Adrenal gland (tissue), 12 donors: ENCODE data around the gene CHPT1. TPM values are rescaled to one million over a fixed set of nuclear protein-coding genes. Genes with fewer than 3 reads are reported as not detected.

ENCODE experiments used
- DNase-seq, 7 donors: peaks; one replicate each; pipeline ENCODE4 v3.0.0-alpha.2; 2019 to 2020
- H3K27ac ChIP-seq, 5 donors: fragments of 200-600 bp; sonication (generic) in 4 of 5; 1 replicate in 3 of 5; 2 replicates in 2 of 5; pipeline versions ENCODE4 v1.5.1 to v1.8.0; 2016 to 2020; ENCODE audit warnings: mild to moderate bottlenecking in 1 of 5
- H3K27me3 ChIP-seq: fragments of 200-600 bp; 2 replicates; pipeline ENCODE4 v1.8.0; 2021
- H3K36me3 ChIP-seq, 2 donors: fragments of 200-600 bp; replicated peaks in 1 of 2; 1 replicate in 1 of 2; 2 replicates in 1 of 2; pipeline versions ENCODE4 v1.5.1 to v1.8.0; 2018 to 2022
- H3K4me1 ChIP-seq, 2 donors: fragments of 200-600 bp; replicated peaks in 1 of 2; 1 replicate in 1 of 2; 2 replicates in 1 of 2; pipeline versions ENCODE4 v1.5.1 to v1.8.0; 2018 to 2021
- H3K4me3 ChIP-seq, 4 donors: fragments of 200-600 bp; sonication (generic) in 3 of 4; one replicate each; pipeline ENCODE4 v1.5.1; 2016 to 2018
- H3K9me3 ChIP-seq, 3 donors: fragments of 200-600 bp; sonication (generic) in 1 of 3; replicated peaks in 1 of 3; 1 replicate in 2 of 3; 2 replicates in 1 of 3; pipeline versions ENCODE4 v1.5.1 to v1.8.0; 2016 to 2021
- CTCF ChIP-seq, 6 experiments: fragments of 450-650 bp in 4 of 6; fragments of 200-600 bp in 2 of 6; sonication (generic) in 1 of 6; IDR thresholded peaks; 1 replicate in 5 of 6; 2 replicates in 1 of 6; pipeline versions ENCODE4 v1.5.1 to v1.8.0; 2016 to 2021; ENCODE audit warnings: antibody characterized with exemption in 6 of 6, mild to moderate bottlenecking in 2 of 6, moderate library complexity in 1 of 6
- POLR2A ChIP-seq, 2 donors: fragments of 450-650 bp; IDR thresholded peaks; one replicate each; pipeline ENCODE4 v1.6.1; 2017; ENCODE audit warnings: antibody characterized with exemption in 2 of 2, mild to moderate bottlenecking in 2 of 2, moderate library complexity in 1 of 2
- WGBS, 4 donors: extraction: QIAGEN DNeasy Blood & Tissue Kit in 2 of 4; methylation state at CpG; one replicate each; pipeline versions ENCODE4 v1.1.5 to v1.1.7; 2013 to 2017; 5-methylcytosine and 5-hydroxymethylcytosine counted together
- intact Hi-C, 2 donors: fragments of 100-400 bp; cut with DNase I; formaldehyde crosslinking; loops; one replicate each; pipeline versions ENCODE4 v1.14.1 to v1.15.0; 2022 to 2023
- polyA plus RNA-seq, 3 donors: library from polyadenylated mRNA; stranded (reverse); fragments of 200-250 nt in 2 of 3; fragments of 350-450 nt in 1 of 3; fragmentation: Illumina TruSeq in 1 of 3; extraction: RNeasy Lipid Tissue Mini Kit (QIAGEN cat#74804) in 1 of 3; gene quantifications; one replicate each; pipeline ENCODE4 v1.2.3, GENCODE V29; 2013 to 2014
- total RNA-seq, 9 donors: library from RNA; depleted of rRNA in 4 of 9; stranded (reverse); fragments of >200 nt in 4 of 9; fragments of 120-200 nt in 1 of 9; fragmentation: NEBNext Ultra II Directional in 1 of 9; extraction: Animal tissue kit (Norgen Biotek cat#: 25700) in 1 of 9; gene quantifications; one replicate each; pipeline versions ENCODE4 v1.1.0 to v1.2.4, GENCODE V29; 2013 to 2023
- donor health status: healthy with polysubstance abuse.
- donor health status: Bipolar disorder and iron deficiency.
- donor health status: DM: yes; HTN: yes; CAD: no.
- donor health status: DM: no; HTN: no; CAD: no.
- donor health status: DM: no; HTN: no; CAD: no.
- donor health status: DM: yes; HTN: yes; CAD: no.

The CHPT1 gene
- total and polyA plus RNA-seq, 12 donors, result 20.4 to 190 (median 90.6) TPM

DNA sequence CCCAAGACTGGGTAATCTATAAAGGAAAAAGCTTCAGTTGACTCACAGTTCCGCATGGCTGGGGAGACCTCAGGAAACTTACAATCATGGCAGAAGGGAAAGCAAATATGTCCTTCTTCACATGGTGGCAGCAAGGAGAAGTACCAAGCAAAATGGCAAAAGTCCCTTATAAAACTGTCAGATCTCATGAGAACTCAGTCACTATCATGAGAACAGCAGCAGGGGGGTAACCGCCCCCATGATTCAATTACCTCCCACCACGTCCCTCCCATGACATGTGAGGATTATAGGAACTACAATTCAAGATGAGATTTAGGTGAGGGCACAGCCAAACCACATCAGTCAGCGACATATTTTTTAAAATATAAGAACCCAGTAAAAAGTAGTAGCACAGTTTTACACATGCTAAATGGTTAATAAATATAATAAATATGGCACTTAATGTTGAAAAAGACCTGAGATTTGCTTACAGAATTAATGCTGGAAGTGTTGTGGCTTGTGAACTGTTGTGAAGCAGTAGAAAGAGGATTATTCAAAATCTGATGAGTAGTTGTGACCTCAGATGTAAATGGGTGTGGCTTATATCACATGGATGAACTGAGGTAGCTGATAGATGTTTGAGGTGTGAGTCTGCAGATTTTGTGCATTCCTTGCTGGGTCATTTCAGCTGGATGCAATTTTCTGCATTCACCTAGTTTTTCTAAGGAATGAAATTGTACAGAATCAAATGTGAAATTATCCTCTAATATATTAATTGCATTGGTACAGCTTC is 46.9 kb upstream of the CHPT1 start:
- Histone ChIP-seq H3K9me3 (no peaks in the 10 kb centered on the region), H3K4me1 (no peaks in the 10 kb centered on the region), H3K27me3 (peaks cover 3% of the 10 kb centered on the region), H3K27ac (no peak overlapping the region), H3K36me3 (no peaks in the 10 kb centered on the region), H3K4me3 (no peak overlapping the region)
- WGBS, 4 donors, result 79 to 85% (median 83%) methylated on average over 4 of the region's 4 CpGs
- no peak for TF ChIP-seq CTCF (IDR thresholded peaks at IDR 0.05)
- TF ChIP-seq POLR2A (IDR thresholded peaks at IDR 0.05), result no peak
- intact Hi-C loops, result no loop called here
- DNase-seq, result no peak

DNA sequence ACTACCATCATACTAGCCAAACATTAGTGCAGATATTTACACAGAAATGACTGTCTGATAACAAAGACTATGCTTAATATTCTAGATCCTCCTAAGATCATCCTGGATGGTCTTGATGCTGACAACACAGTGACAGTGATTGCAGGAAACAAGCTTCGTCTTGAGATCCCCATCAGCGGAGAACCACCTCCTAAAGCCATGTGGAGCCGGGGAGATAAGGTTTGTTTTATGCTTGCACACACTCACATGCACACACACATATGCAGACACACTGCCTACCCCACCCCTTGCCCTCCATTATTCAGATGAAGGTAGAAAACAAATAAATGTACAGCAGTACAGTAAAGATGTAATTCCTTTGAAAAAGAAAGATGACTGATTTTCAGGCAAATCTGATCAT is 44.4 kb upstream of the CHPT1 start:
- intact Hi-C loops, result no loop called here
- H3K27ac ChIP-seq, result no peak overlapping the region
- WGBS, 4 donors, result 72 to 85% (median 80%) methylated on average over 3 of the region's 3 CpGs

GRCh38 chr12:101653503-101653902 is 43.9 kb upstream of the CHPT1 start:
- no peak overlapping the region for H3K27ac ChIP-seq
- H3K4me3 ChIP-seq, result no peak overlapping the region
- 31 to 42% (median 38%) methylated on average over 3 of the region's 3 CpGs for WGBS, 4 donors
- intact Hi-C loops, result no loop called here
- H3K4me1 ChIP-seq, result no peaks in the 10 kb centered on the region
- no peak for DNase-seq
- no peak for TF ChIP-seq CTCF (IDR thresholded peaks at IDR 0.05)
- H3K36me3 ChIP-seq, result no peaks in the 10 kb centered on the region
- no peaks in the 10 kb centered on the region for H3K9me3 ChIP-seq
- H3K27me3 ChIP-seq, result peaks cover 3% of the 10 kb centered on the region

More for the DNA sequence above, 44.4 kb upstream of the CHPT1 start:
- Histone ChIP-seq H3K27me3 (peaks cover 3% of the 10 kb centered on the region), H3K4me1 (no peaks in the 10 kb centered on the region), H3K9me3 (no peaks in the 10 kb centered on the region), H3K36me3 (no peaks in the 10 kb centered on the region), H3K4me3 (no peak overlapping the region)
- TF ChIP-seq CTCF (IDR thresholded peaks at IDR 0.05), result no peak
- TF ChIP-seq POLR2A (IDR thresholded peaks at IDR 0.05), result no peak
- DNase-seq, result no peak

DNA sequence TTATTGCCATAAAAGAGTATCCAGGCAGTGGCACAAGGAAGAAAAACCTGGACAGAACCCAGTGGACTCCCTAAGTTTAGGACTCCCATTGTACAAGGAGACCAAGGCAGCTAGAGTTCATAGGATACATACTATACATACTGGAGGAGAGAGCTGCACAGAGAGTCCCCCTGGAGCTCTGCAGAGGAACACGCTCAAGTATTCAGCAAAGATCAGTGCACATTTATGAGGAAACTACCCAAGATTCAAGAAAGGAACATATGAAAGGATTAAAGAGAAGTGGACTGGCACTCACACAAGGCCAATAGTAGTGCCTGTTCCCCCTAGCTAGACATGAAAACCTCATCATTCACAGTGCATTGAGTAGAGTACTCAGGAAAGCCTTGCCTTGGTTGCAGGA is 43.0 kb upstream of the CHPT1 start:
- no peaks in the 10 kb centered on the region for H3K36me3 ChIP-seq

More for the DNA sequence above, 43.0 kb upstream of the CHPT1 start:
- Histone ChIP-seq H3K9me3 (no peaks in the 10 kb centered on the region), H3K4me3 (no peak overlapping the region), H3K27ac (no peak overlapping the region), H3K4me1 (no peaks in the 10 kb centered on the region), H3K27me3 (peaks cover 3% of the 10 kb centered on the region)
- DNase-seq, result no peak
- intact Hi-C loops, result no loop called here
- TF ChIP-seq POLR2A (IDR thresholded peaks at IDR 0.05), result no peak
- TF ChIP-seq CTCF (IDR thresholded peaks at IDR 0.05), result no peak
- 76 to 100% (median 87%) methylated on average over 1 of the region's 1 CpG for WGBS, 4 donors
